Endometrial microvascular endothelial cells (primary cell): ENCODE data around the gene GLI3. TPM values are rescaled to one million over a fixed set of nuclear protein-coding genes. Genes with fewer than 3 reads are reported as not detected.

Experiments
- in situ Hi-C: cut with HindIII; loops from 2 replicates; pipeline ENCODE4 v1.10.0; 2017; ENCODE audit warnings: low sequenced_read_pairs, low pct_unique_long_range_greater_than_20kb; ENCODE audit errors: inconsistent ontology term
- total RNA-seq: library from RNA; depleted of rRNA; stranded (reverse); fragments of >200 nt; gene quantifications from one replicate; pipeline ENCODE4 v1.2.3, GENCODE V29; 2015; ENCODE audit errors: inconsistent ontology term

Gene GLI3
- total RNA-seq, 1 donor from 2014 or later, result 3.3 TPM

GRCh38 chr7:42192851-42193461 is 44.1 kb downstream of the GLI3 start:
- in situ Hi-C loops, result no loop called here

- in situ Hi-C loops, result no loop called here
Observed at GRCh38 chr7:42192066-42192465, 44.9 kb downstream of the GLI3 start.

- in situ Hi-C loops, result no loop called here
Observed at GRCh38 chr7:42189535-42189934, 47.5 kb downstream of the GLI3 start.

GRCh38 chr7:42186151-42186550 is 50.9 kb downstream of the GLI3 start:
- in situ Hi-C loops, result no loop called here

GRCh38 chr7:42185726-42186125 is 51.3 kb downstream of the GLI3 start:
- in situ Hi-C loops, result no loop called here

GRCh38 chr7:42183547-42183946 is 53.5 kb downstream of the GLI3 start:
- in situ Hi-C loops, result no loop called here

GRCh38 chr7:42181566-42181965 is 55.4 kb downstream of the GLI3 start:
- in situ Hi-C loops, result no loop called here

GRCh38 chr7:42180806-42181205 is 56.2 kb downstream of the GLI3 start:
- in situ Hi-C loops, result no loop called here

GRCh38 chr7:42176724-42177101 is 60.3 kb downstream of the GLI3 start:
- in situ Hi-C loops, result no loop called here

GRCh38 chr7:42175834-42176723 is 60.9 kb downstream of the GLI3 start:
- in situ Hi-C loops, result no loop called here

- in situ Hi-C loops, result no loop called here
Observed at GRCh38 chr7:42174391-42174912, 62.6 kb downstream of the GLI3 start.

- in situ Hi-C loops, result no loop called here
Observed at GRCh38 chr7:42170724-42171123, 66.3 kb downstream of the GLI3 start.

- in situ Hi-C loops, result no loop called here
Observed at GRCh38 chr7:42168512-42168911, 68.5 kb downstream of the GLI3 start.

- in situ Hi-C loops, result no loop called here
Observed at GRCh38 chr7:42167631-42168236, 69.3 kb downstream of the GLI3 start.

- in situ Hi-C loops, result no loop called here
Observed at GRCh38 chr7:42167206-42167605, 69.8 kb downstream of the GLI3 start.

GRCh38 chr7:42164881-42165428 is 72.1 kb downstream of the GLI3 start:
- in situ Hi-C loops, result no loop called here

- in situ Hi-C loops, result no loop called here
Observed at GRCh38 chr7:42162560-42163325, 74.3 kb downstream of the GLI3 start.

- in situ Hi-C loops, result no loop called here
Observed at GRCh38 chr7:42161719-42162118, 75.3 kb downstream of the GLI3 start.

- in situ Hi-C loops, result no loop called here
Observed at GRCh38 chr7:42161110-42161509, 75.9 kb downstream of the GLI3 start.
